AG10803 (cell line): ENCODE data around the gene CYP4X1.
"Not testable (repeated sequence)": the region's sequence is repeated elsewhere in the genome, so short reads cannot be mapped to it uniquely, and the experiment has no call there.

ENCODE experiments used
- DNase-seq: peaks from one replicate; pipeline ENCODE4 v3.0.0; 2010; ENCODE audit warnings: low read depth
- H3K4me3 ChIP-seq: 2 replicates; pipeline ENCODE4 v1.5.1; 2011; ENCODE audit warnings: mild to moderate bottlenecking, low read length, control low read depth
- TF ChIP-seq, protein P1 (sequence below): conservative IDR thresholded peaks from 2 replicates; pipeline ENCODE4 v1.5.1; 2011; ENCODE audit warnings: mild to moderate bottlenecking, low read length, control low read depth, inconsistent platforms

CYP4X1 gene, protein sequence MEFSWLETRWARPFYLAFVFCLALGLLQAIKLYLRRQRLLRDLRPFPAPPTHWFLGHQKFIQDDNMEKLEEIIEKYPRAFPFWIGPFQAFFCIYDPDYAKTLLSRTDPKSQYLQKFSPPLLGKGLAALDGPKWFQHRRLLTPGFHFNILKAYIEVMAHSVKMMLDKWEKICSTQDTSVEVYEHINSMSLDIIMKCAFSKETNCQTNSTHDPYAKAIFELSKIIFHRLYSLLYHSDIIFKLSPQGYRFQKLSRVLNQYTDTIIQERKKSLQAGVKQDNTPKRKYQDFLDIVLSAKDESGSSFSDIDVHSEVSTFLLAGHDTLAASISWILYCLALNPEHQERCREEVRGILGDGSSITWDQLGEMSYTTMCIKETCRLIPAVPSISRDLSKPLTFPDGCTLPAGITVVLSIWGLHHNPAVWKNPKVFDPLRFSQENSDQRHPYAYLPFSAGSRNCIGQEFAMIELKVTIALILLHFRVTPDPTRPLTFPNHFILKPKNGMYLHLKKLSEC

DNA sequence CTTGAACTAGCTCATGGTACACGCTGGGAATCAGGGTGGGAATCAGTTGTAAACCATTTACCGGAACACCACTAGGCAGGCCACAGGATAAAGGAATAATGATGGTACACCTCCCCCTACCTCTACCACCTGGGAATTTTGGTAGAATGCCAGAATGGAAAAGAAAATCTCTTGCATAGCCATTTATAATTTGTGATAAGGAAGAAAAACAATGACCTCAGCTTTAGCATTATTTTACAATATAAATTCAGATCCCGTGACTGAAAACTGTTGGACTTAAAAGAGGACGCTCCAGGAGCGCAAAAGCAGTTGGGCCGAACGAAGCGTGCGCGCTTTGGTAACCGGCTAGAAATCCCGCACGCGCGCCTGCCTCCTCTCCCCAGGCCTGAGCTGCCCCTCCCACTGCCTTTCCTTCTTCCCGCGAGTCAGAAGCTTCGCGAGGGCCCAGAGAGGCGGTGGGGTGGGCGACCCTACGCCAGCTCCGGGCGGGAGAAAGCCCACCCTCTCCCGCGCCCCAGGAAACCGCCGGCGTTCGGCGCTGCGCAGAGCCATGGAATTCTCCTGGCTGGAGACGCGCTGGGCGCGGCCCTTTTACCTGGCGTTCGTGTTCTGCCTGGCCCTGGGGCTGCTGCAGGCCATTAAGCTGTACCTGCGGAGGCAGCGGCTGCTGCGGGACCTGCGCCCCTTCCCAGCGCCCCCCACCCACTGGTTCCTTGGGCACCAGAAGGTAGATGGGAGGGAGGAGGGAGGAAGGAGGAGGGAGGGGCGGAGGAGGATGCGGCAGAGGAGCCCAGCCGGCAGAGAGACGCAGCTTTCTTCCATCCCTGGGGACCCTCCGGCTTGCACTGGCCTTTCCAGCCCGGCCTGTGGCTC lies at the start of gene CYP4X1:
Gene CYP4X1 (plus strand): TSS at position 402 of the 873 bp plus-strand sequence. CDS start 149 bp downstream, at position 551.
- no peak for DNase-seq
- TF ChIP-seq, protein P1, sequence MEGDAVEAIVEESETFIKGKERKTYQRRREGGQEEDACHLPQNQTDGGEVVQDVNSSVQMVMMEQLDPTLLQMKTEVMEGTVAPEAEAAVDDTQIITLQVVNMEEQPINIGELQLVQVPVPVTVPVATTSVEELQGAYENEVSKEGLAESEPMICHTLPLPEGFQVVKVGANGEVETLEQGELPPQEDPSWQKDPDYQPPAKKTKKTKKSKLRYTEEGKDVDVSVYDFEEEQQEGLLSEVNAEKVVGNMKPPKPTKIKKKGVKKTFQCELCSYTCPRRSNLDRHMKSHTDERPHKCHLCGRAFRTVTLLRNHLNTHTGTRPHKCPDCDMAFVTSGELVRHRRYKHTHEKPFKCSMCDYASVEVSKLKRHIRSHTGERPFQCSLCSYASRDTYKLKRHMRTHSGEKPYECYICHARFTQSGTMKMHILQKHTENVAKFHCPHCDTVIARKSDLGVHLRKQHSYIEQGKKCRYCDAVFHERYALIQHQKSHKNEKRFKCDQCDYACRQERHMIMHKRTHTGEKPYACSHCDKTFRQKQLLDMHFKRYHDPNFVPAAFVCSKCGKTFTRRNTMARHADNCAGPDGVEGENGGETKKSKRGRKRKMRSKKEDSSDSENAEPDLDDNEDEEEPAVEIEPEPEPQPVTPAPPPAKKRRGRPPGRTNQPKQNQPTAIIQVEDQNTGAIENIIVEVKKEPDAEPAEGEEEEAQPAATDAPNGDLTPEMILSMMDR, result no peak
- H3K4me3 ChIP-seq, result no peak within 1 kb of the TSS

DNA sequence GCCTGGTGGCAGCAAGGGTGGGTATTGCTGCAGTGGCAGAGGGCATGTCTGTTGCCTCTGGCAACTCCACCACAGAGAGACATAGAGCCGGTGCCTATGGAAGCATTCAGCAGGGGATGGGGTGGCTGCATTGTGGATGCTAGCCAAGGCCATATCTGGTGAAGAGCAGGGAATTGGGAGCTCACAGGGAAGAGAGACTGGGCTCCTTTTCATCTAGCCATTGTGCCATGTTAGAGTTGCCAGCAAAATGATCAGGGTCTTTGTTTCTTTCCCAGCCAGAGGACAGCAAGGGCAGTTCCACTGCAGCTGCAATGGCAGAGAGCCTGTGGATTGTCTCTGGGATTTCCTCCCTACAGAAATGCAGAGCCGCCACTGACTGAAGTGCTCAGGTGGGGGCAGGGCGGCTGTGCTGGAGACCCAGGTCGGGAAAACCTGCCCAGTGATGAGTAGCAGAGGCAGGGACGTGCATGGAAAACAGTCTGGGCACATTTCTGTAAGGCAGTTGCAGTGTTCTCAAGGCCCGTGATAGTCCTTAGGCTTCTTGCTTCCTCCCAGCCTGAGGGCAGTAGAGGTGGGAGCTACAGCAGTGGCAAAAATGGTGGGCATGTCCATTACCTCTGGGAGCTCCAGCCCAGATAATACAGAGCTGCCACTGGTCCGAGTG lies 40.2 kb upstream of the CYP4X1 start:
- no peak overlapping the region for H3K4me3 ChIP-seq
- TF ChIP-seq, protein P1, result no peak
- DNase-seq, result no peak

- TF ChIP-seq, protein P1, result no peak
- no peak for DNase-seq
- no peak overlapping the region for H3K4me3 ChIP-seq
Measured at GRCh38 chr1:46983830-46984586, 39.5 kb upstream of the CYP4X1 start.

DNA sequence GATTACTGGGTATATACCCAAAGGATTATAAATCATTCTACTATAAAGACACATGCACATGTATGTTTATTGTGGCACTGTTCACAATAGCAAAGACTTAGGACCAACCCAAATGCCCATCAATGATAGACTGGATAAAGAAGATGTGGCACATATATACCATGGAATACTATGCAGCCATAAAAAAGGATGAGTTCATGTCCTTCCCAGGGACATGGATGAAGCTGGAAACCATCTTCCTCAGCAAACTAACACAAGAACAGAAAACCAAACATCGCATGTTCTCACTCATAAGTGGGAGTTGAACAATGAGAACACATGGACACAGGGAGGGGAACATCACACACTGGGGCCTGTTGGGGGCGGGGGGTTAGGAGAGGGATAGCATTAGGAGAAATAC lies 32.9 kb upstream of the CYP4X1 start:
- DNase-seq, result not testable (repeated sequence)

DNA sequence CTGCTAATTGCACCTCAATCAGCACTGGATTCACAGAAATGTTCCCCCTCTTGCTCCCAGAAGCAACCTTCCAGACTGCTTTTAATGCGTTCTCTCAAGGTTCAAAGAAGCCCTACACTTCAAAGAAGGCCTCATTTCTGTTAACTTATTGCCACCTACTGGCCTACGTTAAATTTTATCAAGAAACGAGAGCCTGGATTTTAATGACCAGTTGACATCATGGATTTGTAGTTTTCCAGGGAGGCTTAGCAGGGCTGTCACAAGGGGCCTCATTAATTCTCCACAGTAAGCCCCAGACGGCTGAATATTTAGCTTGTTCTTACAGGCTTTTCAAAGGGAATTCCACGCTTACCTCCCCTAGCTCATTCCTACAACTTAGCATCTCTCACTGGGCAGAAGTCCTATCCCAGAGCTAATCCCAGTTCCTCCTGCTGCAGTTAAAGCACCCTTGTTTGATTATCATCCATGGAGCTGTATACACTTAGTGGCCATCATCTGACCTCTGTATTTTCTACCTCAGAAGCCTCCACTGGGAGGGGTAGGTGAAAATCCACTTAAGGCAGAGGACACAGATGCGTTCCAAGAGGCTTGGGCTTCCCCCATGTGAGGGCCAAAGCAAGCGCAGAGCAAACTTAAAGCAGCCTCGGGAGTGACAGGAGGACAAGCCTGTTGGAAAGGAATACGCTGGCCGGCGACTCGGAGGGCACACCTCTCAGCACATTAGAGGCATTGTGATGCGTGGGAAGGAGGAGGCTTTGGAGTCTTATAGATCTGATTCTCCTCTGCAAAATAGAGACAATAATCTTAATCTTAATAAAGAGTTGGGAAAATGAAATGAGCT lies 32.2 kb upstream of the CYP4X1 start:
- no peak overlapping the region for H3K4me3 ChIP-seq
- TF ChIP-seq, protein P1, result no peak
- no peak for DNase-seq

More for the DNA sequence above, 32.9 kb upstream of the CYP4X1 start:
- H3K4me3 ChIP-seq, result not testable (repeated sequence)

GRCh38 chr1:46996659-46997281 lies 26.7 kb upstream of the CYP4X1 start:
- H3K4me3 ChIP-seq, result no peak overlapping the region
- DNase-seq, result no peak
- TF ChIP-seq, protein P1, result no peak
